Measurements from ENCODE around the gene SLC25A21.
"Not testable (repeated sequence)": the region's sequence is repeated elsewhere in the genome, so short reads cannot be mapped to it uniquely, and the experiment has no call there.

GRCh38 chr14:37205623-37206605, 33.5 kb upstream of the SLC25A21 start:
- TF ChIP-seq CHD2 (IDR thresholded peaks at IDR 0.05; ENCODE audit: borderline replicate concordance, low read depth, low read length); CEBPZ (IDR thresholded peaks at IDR 0.05; ENCODE audit: low read depth, low read length); GABPA (IDR thresholded peaks at IDR 0.05; ENCODE audit: low read depth); SMAD1 (IDR thresholded peaks at IDR 0.05; ENCODE audit: low read depth, partially characterized antibody); POLR2A (IDR thresholded peaks at IDR 0.05; ENCODE audit: low read depth, low read length); YY1 (IDR thresholded peaks at IDR 0.05; ENCODE audit: low read depth, low read length); BCL11A (IDR thresholded peaks at IDR 0.05; ENCODE audit: low read depth, low read length); CREB1 (IDR thresholded peaks at IDR 0.05; ENCODE audit: low read depth): not testable (repeated sequence)
- TF ChIP-seq, protein P1, sequence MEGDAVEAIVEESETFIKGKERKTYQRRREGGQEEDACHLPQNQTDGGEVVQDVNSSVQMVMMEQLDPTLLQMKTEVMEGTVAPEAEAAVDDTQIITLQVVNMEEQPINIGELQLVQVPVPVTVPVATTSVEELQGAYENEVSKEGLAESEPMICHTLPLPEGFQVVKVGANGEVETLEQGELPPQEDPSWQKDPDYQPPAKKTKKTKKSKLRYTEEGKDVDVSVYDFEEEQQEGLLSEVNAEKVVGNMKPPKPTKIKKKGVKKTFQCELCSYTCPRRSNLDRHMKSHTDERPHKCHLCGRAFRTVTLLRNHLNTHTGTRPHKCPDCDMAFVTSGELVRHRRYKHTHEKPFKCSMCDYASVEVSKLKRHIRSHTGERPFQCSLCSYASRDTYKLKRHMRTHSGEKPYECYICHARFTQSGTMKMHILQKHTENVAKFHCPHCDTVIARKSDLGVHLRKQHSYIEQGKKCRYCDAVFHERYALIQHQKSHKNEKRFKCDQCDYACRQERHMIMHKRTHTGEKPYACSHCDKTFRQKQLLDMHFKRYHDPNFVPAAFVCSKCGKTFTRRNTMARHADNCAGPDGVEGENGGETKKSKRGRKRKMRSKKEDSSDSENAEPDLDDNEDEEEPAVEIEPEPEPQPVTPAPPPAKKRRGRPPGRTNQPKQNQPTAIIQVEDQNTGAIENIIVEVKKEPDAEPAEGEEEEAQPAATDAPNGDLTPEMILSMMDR (IDR thresholded peaks at IDR 0.05 in 2 of 3, conservative IDR thresholded peaks at IDR 0.05 in 1 of 3; ENCODE audit: control insufficient read depth in 2 of 3, extremely low read depth in 1 of 3, insufficient read depth in 1 of 3, low read depth in 3 of 3, low read length in 3 of 3): not testable (repeated sequence)
- TF ChIP-seq, protein P2, sequence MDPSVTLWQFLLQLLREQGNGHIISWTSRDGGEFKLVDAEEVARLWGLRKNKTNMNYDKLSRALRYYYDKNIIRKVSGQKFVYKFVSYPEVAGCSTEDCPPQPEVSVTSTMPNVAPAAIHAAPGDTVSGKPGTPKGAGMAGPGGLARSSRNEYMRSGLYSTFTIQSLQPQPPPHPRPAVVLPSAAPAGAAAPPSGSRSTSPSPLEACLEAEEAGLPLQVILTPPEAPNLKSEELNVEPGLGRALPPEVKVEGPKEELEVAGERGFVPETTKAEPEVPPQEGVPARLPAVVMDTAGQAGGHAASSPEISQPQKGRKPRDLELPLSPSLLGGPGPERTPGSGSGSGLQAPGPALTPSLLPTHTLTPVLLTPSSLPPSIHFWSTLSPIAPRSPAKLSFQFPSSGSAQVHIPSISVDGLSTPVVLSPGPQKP (IDR thresholded peaks at IDR 0.05; ENCODE audit: low read depth, low read length): not testable (repeated sequence)

Data from GM12878 (cell line).